NCI-H1694 treated with DMSO at 0.1 percent for 48 hours (cell line): ENCODE results near the gene FILIP1.

ENCODE experiments used
- DNase-seq: peaks from one replicate; lab custom pipeline; 2025; lab: John Stamatoyannopoulos, UW

FILIP1 gene

DNA sequence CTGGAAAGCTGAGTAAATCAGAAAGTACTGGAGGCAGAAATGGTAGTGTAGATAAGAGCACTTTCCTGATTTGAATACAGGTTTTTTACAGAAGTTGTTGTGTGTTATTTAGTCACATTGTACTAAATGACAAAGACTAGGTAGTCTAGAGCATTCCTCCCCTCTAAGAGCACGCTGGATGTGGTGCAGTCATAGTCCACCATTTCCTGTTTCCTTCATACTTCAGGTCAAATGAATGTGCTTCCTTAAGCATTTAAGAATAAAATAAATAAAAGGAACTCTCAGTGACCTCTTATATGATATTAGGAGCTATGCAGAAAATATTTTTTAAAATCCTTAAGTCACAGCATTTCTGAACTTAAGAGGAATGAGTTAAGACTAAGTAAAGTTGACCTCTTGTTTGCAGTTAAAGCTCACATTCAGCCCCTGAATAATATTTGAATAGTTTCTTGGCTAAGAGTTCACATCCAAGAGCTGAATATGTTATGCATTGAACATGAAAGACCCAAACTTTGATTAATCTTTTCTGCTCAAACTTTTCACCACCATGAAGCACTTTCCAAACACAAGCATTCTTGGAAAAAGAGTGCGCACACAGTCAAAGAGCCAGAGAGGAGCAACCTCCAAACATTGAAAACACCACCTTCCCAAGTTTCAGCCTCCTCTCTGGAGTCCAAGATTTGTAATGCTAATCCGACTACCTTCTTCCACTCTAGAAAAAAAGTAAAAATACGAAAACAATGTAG lies 155.6 kb downstream of the FILIP1 start:
- no peak for DNase-seq

DNA sequence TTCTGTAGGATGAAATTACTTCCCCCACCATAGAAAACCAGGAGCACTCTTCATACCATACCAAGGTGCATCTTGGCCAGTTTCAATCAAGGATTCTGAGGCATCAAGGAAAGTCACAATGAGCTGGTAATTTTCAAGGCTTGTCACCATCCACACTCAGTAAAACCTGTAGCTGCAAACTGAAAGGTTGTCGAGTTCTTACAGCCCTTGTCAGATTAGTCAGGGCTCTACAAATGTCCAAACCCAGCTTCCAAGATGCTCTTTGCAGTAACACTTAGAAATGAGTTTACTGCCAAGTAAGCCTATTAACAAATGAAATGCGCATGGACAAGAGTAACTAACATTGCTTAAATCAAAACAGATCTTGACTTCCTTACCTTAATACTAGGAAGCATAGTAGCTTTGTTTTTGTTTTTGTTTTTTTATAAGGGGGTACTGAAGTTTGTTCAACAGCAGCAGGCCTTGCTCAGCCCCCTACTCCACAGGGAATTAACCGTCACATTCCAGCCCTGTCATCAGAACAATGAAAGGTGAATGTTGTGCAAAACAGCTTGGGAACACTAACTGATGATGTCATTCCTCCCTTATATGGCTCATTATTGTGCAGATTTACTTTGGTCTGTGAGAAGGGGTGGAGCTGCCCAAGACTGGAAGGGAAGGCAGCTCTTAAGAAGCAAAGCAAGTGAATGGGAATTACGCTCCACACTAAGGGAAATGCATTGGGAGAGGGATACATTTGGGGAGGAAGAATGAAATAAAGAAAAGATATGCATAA lies 159.1 kb downstream of the FILIP1 start:
- DNase-seq, result no peak

DNA sequence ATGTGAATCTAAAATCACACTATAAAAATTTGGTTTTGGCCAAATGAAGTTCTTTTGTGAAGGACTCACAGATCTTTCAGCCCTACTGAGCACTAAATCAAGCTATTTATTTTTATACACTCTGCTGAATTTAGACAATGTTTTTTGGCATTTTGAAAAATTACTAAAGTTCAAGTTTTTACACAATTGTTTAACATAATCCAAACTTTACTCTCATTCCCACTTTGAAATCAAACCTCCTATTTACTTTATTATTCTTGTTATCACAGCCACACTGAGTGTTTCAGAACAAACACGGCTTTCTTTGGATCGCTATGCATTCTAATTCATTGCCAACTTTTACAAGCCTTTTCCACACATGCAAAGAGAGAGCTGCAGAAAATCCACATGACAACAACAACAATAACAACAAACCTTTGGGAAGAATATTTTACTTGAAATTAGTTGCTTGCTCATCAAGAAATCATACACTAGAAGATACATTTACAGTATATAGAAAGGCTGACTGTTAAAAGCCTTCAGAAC lies 159.9 kb downstream of the FILIP1 start:
- DNase-seq, result no peak

DNA sequence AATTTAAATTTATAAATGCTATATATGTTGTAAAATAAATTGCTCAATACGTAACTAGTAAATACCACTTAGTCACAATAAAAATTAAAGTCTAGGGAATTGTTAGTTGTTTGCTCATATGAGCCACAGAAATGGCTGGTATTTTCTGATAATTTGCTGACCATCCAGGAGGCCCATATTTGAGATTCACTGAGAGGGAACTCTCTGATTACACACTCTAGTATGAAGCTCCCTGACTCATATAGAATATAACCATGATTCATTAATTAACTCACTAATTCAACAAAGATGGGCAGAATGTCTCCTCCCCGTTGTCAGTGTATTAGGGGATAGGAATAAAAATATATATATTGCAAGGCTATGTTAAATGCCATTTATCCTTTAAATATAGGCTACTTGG lies 162.4 kb downstream of the FILIP1 start:
- DNase-seq, result no peak

GRCh38 chr6:75329703-75330102 lies 163.9 kb downstream of the FILIP1 start:
- DNase-seq, result no peak

DNA sequence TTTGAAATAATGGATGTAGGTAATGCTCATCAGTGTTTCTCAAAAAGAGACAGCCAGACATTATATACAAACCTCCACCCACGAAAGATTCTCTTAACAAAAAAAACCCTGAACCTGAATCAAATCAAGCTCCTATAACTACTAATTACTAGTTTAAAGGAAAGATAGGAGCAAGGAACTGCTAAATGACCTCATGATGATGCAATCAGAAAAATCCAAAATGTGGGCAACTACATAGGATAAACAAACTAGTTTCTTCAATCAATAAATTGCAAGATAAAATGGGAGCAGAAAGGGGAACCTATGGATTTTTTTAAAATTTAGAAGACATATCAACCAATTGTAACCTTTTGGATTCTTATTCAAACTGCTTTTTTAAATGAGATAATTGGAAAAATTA lies 165.8 kb downstream of the FILIP1 start:
- DNase-seq, result no peak

DNA sequence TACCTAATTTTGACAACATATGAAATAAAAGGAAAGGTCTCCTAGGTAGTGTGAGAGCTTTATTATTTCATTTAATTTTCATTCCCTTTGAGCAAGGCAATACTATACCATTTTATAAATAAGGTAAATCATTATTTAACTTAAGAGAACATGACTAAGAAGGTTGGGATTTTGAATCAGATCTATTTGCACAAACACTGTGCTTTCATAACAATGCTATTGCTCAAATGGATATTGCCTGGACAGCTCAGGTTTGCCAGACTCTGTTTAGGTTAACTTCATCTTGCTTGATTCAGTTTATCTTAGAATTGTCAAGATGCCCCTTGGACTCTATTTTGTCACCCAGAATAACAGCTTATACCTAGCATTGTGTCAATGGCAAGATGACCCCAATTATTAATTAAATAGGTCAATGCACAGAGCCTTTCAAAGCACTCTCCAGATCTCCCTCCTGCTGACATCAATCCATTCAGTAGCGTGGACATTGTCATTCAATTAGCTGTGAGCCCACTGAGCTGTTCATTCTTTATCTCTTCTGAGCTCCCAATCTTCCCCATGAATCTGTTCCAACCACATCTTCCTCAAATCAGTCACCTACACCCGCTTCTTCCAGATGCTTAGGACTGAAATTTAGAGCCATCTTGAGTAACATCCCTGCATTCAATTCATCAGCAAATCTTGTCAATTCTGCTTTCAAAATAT lies 166.9 kb downstream of the FILIP1 start:
- DNase-seq, result no peak

DNA sequence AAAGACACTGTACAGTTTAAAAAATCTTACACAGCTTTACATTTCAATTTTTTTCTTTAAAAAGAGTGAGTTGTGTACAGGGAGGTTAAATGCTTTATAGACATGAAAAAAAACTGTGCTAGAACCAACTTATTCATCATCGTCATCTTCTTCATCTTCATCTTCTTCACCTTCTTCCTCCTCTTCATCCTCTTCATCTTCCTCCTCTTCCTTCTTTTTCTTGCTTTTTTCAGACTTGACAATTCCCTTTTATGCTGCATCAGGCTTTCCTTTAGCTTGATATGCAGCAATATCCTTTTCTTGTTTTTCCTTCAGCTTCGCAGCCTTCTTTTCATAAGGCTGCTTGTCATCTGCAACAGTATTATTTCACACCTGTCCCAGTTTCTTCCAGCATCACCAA lies 174.7 kb downstream of the FILIP1 start:
- no peak for DNase-seq

DNA sequence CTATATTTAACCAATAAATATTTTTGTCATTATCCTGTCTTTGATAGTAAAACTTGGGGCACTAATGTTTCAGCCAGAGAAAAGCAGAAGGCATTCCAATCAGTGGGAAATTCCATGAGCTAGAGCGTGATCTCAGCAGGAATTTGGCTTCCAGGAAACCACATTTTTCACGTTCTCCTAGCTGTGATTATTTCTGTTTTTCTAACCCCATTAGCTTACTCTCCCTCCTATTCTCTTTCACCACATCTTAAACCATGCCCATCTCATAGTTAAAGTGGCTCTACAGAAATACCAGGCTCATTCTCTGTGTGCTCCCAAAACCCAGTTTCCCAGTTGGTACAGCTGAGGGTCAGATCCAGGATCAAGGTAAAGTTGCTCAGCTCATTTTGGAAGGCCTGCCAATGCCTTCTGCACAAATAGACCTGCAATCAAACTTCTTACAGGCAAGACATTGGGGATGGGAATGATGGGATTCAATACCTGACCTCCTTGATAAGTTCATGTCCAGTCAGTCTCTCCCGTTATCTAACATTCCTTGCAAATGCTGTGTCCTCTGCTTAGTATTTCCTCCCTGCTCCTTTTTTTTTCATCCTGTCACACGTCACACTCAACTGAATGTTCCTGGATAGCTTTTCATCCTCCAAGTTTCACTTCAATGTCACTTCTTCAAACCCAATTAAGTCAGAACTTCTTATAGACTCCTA lies 175.9 kb downstream of the FILIP1 start:
- no peak for DNase-seq

DNA sequence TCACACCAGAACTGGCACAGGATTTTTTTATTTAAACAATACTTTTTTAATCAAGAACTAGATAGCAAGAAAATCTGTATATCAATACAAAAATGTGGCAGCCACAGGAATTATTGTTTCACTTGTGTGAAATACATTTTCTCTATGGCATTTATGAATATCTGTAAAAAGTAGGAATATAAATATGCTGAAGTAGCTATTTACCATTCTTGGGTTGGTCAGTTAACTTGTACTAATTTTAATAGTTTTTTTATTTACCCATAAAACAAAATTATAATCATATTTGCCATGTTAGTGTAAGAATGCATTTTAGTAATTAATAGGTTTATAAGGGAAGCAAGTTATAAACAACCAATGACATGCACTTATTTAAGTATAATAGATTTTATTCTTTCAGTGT lies 177.6 kb downstream of the FILIP1 start:
- DNase-seq, result no peak

- no peak for DNase-seq
These were observed 185.2 kb downstream of the FILIP1 start for GRCh38 chr6:75308250-75308988.

DNA sequence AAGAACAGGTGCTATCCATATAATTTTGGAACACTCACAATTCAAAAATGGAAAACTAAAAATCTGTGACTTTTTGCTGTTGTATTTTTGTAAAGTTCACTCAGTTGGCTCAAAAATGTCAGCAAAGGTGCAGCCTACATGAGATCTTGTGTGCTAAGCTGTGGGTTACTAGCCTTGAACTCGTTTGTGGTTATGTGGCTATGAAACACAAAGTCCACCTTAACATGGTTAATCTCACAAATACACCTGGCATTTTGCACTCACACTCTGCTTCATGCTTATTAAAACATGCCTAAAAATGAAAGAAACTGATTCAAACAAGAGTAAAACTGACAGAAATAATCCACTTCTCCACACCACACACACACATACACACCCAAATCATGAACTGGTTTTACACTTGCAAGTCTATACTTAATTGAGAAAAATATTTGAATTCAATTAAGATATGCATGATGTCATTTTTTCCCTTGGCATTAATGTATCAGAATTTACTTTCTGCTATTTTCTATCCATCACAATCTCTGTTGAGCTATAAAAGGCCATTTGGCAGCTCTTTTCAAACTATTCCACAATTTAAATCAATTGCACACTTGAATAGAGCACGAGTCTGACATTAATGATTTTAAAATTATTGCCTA lies 186.1 kb downstream of the FILIP1 start:
- no peak for DNase-seq

GRCh38 chr6:75306064-75306463 lies 187.5 kb downstream of the FILIP1 start:
- no peak for DNase-seq

- DNase-seq, result no peak
These were observed 188.0 kb downstream of the FILIP1 start for GRCh38 chr6:75305573-75305972.

DNA sequence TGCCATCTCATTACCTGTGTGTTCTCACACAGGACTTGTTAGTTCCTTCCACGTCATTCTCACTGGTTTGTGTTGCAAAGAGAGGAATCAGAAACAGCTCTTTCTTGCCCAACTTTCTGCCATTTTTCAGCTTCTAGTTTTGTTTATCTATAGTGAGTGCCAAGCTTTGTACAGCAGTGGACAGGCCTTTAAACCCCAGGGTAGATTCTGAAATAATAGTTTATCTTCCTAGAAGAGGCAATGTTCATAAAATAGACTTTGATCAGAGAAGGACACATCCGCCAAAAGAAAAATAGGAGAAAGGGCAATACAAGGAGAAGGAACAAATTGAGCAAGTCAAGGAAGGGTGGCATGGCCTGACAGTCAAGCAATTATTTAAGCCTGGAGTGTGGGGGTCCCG lies 191.3 kb downstream of the FILIP1 start:
- DNase-seq, result no peak

GRCh38 chr6:75301537-75301936 lies 192.1 kb downstream of the FILIP1 start:
- no peak for DNase-seq

GRCh38 chr6:75301088-75301487 lies 192.5 kb downstream of the FILIP1 start:
- DNase-seq, result no peak

GRCh38 chr6:75300531-75300855 lies 193.1 kb downstream of the FILIP1 start:
- no peak for DNase-seq

- no peak for DNase-seq
These were observed 193.6 kb downstream of the FILIP1 start for GRCh38 chr6:75299801-75300530.
